SW480 (cell line): ENCODE data around the gene NEUROD2.
"Not testable (repeated sequence)": the region's sequence is repeated elsewhere in the genome, so short reads cannot be mapped to it uniquely, and the experiment has no call there.

Experiments used
- DNase-seq: peaks from one replicate; pipeline ENCODE4 v3.0.0-alpha.2; 2016; ENCODE audit warnings: low spot score

NEUROD2 gene

GRCh38 chr17:39602533-39603303, 5.0 kb downstream of the NEUROD2 start:
- DNase-seq: no peak

GRCh38 chr17:39601758-39602532, 5.8 kb downstream of the NEUROD2 start:
- DNase-seq: no peak

- DNase-seq: no peak
These were observed 6.6 kb downstream of the NEUROD2 start for GRCh38 chr17:39600997-39601597.

- DNase-seq: no peak
These were observed 7.3 kb downstream of the NEUROD2 start for GRCh38 chr17:39600288-39600996.

GRCh38 chr17:39599665-39600231, 8.0 kb downstream of the NEUROD2 start:
- no peak for DNase-seq

GRCh38 chr17:39599004-39599664, 8.6 kb downstream of the NEUROD2 start:
- DNase-seq: no peak

GRCh38 chr17:39598630-39599003, 9.1 kb downstream of the NEUROD2 start:
- DNase-seq: no peak

- no peak for DNase-seq
These were observed 9.7 kb downstream of the NEUROD2 start for GRCh38 chr17:39598047-39598481.

- DNase-seq: no peak
These were observed 10.2 kb downstream of the NEUROD2 start for GRCh38 chr17:39597372-39598046.

GRCh38 chr17:39596543-39597267, 11.0 kb downstream of the NEUROD2 start:
- DNase-seq: no peak

- no peak for DNase-seq
These were observed 11.7 kb downstream of the NEUROD2 start for GRCh38 chr17:39595928-39596510.

- no peak for DNase-seq
These were observed 12.4 kb downstream of the NEUROD2 start for GRCh38 chr17:39595294-39595693.

- DNase-seq: no peak
These were observed 14.3 kb downstream of the NEUROD2 start for GRCh38 chr17:39593371-39593770.

- DNase-seq: peak; percentile 61
These were observed 15.5 kb downstream of the NEUROD2 start for GRCh38 chr17:39591958-39592954.

GRCh38 chr17:39590180-39590579, 17.5 kb downstream of the NEUROD2 start:
- not testable (repeated sequence) for DNase-seq

GRCh38 chr17:39582658-39583057, 25.1 kb downstream of the NEUROD2 start:
- no peak for DNase-seq

- DNase-seq: no peak
These were observed 26.0 kb downstream of the NEUROD2 start for GRCh38 chr17:39581759-39582085.

GRCh38 chr17:39581071-39581758, 26.5 kb downstream of the NEUROD2 start:
- no peak for DNase-seq
